Measurements from ENCODE around the gene GEMIN5. TPM values are rescaled to one million over a fixed set of nuclear protein-coding genes. Genes with fewer than 3 reads are reported as not detected.

The GEMIN5 gene
- total and polyA plus RNA-seq, 2 experiments from 2014 or later: 18.3 to 46.7 TPM

- Mint-ChIP-seq H3K36me3 (ENCODE audit: low read depth) (peaks cover 90% of the 10 kb centered on the region), H3K9me3 (peaks cover 2% of the 10 kb centered on the region; the same call in 2 of the 3 replicates), H3K27me3 (ENCODE audit: insufficient read depth, low read depth, poor library complexity) (no peaks in the 10 kb centered on the region), H3K27ac (no peak overlapping the region), H3K4me3 (no peak overlapping the region), H3K4me1 (no peaks in the 10 kb centered on the region)
- H3K79me2 ChIP-seq (replicated peaks; ENCODE audit: insufficient read depth): no peaks in the 10 kb centered on the region
- H4K20me1 ChIP-seq (replicated peaks; ENCODE audit: insufficient read depth): no peaks in the 10 kb centered on the region; the same call in 1 of the 2 replicates
- no peak overlapping the region for H3K27ac ChIP-seq (ENCODE audit: low read depth)
- ATAC-seq (no peak), DNase-seq (ENCODE audit: low spot score) (no peak)
- no peaks in the 10 kb centered on the region for H3K27me3 ChIP-seq (ENCODE audit: insufficient read depth)
- no peaks in the 10 kb centered on the region for H3K4me1 ChIP-seq (ENCODE audit: insufficient read depth)
- no peaks in the 10 kb centered on the region for H3K9me2 ChIP-seq (ENCODE audit: insufficient read depth)
- H3F3A ChIP-seq (replicated peaks; ENCODE audit: low read depth): 0 out of 2 replicates have a peak, but pooled peaks cover 3% of the 10 kb centered on the region
- H2AFZ ChIP-seq: no peak overlapping the region
- no peak for TF ChIP-seq ETS1 (IDR thresholded peaks at IDR 0.05)
- TF ChIP-seq CREB1 (CRISPR knock-in tag; IDR thresholded peaks at IDR 0.05; ENCODE audit: low read depth): no peak
- TF ChIP-seq NANOG (IDR thresholded peaks at IDR 0.05; ENCODE audit: borderline replicate concordance): no peak
- no peak for TF ChIP-seq STAT1 (IDR thresholded peaks at IDR 0.05; ENCODE audit: unreplicated experiment)
- no peak for TF ChIP-seq REST (IDR thresholded peaks at IDR 0.05; ENCODE audit: unreplicated experiment)
- TF ChIP-seq POLR2AphosphoS5 (IDR thresholded peaks at IDR 0.05; ENCODE audit: low read depth): no peak
- no peak for TF ChIP-seq ZNF462 (CRISPR knock-in tag; IDR thresholded peaks at IDR 0.05)
- no peak for TF ChIP-seq JUNB (IDR thresholded peaks at IDR 0.05; ENCODE audit: unreplicated experiment)
- TF ChIP-seq ZNF331 (CRISPR knock-in tag; IDR thresholded peaks at IDR 0.05; ENCODE audit: low read depth): no peak
- TF ChIP-seq CTCF (conservative IDR thresholded peaks at IDR 0.05; ENCODE audit: low read depth in 2 of 2): no peak
- no peak for TF ChIP-seq ZNF114 (CRISPR knock-in tag; IDR thresholded peaks at IDR 0.05)
- no peak for TF ChIP-seq EZH2 (IDR thresholded peaks at IDR 0.05; ENCODE audit: low read depth, unreplicated experiment)
- no peak for TF ChIP-seq EZH2phosphoT487 (IDR thresholded peaks at IDR 0.05; ENCODE audit: unreplicated experiment)
- H3K36me3 ChIP-seq (ENCODE audit: insufficient read depth): peaks cover 75% of the 10 kb centered on the region
- H3K4me3 ChIP-seq: no peak overlapping the region
- no peak overlapping the region for H3K4me2 ChIP-seq
These were observed 45.6 kb downstream of the GEMIN5 start for GRCh38 chr5:154892369-154892771.

Data from GM23338 (cell line).